HG03457 (cell line): ENCODE results near the gene MPPED2.

Source experiments
- ATAC-seq: cut with Tn5 transposase; IDR thresholded peaks from one replicate; pipeline ENCODE4 v1.9.1; 2021; ENCODE audit warnings: moderate number of reproducible peaks; ENCODE audit not compliant: unreplicated experiment

The MPPED2 gene

DNA sequence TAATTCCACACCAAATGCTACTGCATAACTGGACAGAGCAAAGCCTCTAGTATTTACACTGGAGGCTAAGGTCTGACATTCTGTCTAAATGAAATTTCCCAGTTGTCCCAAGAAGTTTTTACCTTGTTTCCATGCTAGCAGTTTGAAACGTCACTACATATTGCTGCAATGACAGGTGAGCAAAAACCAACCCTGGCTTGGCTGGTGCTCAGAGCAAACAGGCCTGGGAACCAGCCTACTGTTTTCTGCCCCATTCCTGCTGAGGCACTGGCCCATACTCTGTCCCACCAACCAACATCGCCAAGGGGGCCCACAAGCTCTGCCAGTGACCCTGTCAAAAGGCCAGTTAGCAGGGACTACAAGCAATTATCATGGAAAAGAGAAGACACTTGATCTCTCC, 131.1 kb downstream of the MPPED2 start:
- no peak for ATAC-seq

- no peak for ATAC-seq
Measured at GRCh38 chr11:30454541-30454940, 131.6 kb downstream of the MPPED2 start.

DNA sequence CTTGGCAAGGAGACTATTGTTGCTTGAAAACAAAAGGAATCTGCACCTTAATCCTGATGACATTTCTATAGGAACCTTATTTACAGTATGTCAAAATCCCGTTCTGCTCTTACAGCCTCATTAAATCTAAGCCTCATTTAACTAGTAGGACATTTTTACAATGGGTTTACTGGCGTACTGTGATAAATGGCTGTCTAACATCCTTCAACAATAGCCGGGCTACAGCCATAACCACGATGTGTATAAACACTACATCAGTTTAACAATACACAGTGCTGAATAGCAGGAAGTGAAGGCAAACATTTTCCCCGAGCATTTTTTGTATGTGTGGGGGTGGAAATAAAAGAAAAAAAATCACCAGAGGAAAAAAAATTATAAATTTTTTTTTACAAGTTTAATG, 132.0 kb downstream of the MPPED2 start:
- no peak for ATAC-seq

- ATAC-seq = no peak
Measured at GRCh38 chr11:30453705-30454104, 132.4 kb downstream of the MPPED2 start.

DNA sequence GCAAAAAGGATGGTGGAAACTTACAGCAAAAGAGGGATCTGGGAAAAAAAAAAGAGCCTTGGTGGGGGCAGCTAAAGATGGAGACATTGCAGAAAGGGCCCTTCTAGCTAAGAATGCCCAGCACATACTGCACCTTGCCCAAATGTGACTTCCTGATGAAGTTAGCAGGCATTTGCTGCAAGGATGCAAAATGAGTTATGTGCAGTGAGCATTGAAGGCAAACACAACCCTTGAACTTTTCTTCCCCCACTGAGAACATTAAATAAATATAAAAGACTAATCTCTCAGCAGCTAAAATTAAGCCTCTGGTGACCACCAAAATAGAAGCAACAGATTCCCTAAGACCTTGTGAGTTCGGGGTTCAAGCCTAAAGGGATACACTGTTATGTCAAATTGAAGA, 133.3 kb downstream of the MPPED2 start:
- ATAC-seq = no peak

- ATAC-seq = no peak
Measured at GRCh38 chr11:30452114-30452513, 134.0 kb downstream of the MPPED2 start.

DNA sequence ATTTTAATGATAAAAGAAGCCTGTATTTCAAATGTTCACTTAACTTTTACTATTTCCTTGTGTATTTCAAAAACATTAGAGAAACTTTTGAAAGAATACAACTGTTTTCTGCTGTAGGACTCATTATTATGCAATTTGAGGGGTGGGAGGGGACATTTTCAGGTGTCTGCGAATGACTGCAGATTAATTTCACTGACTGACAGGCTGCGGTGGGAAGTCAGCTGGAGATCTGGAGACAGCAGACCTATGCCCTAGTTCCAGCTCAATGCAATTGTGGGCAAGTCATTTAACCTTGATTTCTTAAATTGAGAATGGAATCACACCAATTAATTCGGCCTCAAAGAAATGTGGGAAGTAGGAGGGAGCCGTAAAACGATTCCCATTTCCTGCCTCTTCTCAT, 134.5 kb downstream of the MPPED2 start:
- no peak for ATAC-seq

DNA sequence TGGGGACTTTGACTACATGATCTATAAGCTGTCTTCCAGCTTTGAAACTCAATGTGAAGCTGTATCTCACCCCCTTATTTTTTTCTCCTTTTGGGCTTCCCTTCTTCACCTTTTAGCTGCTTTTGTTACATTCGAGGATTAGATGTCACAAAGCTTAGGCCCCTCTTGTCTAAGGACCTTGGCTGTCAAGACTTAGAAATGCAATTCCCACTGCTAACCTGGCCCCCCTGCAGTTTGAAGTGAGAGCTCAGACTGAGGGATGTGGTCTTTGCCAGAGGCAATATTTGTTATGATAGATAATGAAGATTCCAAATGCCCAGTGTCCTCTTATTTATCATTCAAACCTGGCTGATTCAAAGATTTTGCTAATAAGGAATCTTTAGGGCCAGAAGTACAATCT, 135.0 kb downstream of the MPPED2 start:
- no peak for ATAC-seq

DNA sequence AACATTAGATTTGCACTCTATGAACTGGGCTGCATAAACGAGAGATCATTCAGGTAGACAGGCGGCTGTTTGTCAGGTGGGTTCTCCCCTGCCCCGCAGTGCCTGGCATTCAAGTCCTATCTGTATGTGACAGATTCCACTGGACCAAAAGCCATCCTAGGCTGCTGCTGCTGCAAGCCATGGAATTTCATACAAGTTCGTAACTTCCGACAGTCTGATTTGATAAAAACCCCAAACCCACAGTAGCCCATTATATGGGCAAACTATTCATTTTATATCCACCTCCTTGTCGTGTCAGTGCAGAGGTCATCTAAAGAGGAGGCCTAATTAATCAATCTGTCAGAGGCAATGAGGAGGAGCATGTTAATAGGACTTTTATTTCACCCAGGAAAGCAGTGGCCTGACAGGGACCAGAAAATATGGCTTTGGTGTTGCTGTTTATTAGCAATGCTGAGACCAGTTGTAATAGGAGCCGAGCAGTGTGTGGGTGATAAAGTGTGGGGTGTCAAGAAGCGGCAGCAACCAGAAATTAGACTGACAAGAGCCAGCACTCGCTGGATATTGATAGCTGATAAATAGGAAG, 139.0 kb downstream of the MPPED2 start:
- ATAC-seq = no peak

- no peak for ATAC-seq
Measured at GRCh38 chr11:30446520-30446919, 139.6 kb downstream of the MPPED2 start.

- no peak for ATAC-seq
Measured at GRCh38 chr11:30445056-30445455, 141.1 kb downstream of the MPPED2 start.

- ATAC-seq = no peak
Measured at GRCh38 chr11:30440510-30440909, 145.6 kb downstream of the MPPED2 start.

DNA sequence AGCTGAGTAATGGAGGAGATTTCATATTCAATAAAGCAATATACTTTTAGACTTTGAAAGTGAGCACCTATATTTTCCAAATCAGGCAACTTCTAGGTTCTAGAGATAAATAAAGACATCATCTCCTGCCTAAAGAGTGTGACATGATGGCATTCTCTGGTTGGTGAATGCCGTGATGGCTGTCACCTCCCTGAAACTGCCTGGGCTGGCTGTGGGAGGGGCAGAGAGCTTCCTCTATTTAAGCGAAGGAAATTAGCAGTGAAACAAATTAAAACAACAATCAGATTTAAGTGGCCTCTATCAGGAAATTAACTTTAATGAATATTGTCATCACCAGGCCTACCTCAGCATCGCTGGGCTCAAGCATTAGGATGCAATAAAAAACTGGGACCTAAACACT, 149.4 kb downstream of the MPPED2 start:
- ATAC-seq = no peak

- ATAC-seq = no peak
Measured at GRCh38 chr11:30435488-30435887, 150.7 kb downstream of the MPPED2 start.

DNA sequence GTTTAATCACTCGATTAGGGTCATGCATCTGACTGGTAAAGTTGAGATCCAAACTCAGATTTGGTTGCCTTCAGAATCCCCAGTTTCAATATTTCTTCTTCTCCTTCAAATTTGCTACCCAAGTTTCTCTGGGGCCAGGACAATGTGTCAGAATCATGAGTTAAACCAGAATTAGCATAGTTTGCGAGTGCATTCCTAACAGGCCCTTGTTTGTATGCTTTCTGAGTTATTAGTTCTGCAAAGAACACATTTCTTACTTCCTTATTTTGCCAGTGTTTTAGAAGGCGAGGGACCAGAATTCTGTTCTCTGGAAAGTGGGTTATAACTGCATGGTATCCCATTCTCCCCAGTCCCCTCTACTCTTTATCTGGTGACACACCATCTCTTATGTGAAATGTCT, 151.3 kb downstream of the MPPED2 start:
- no peak for ATAC-seq

DNA sequence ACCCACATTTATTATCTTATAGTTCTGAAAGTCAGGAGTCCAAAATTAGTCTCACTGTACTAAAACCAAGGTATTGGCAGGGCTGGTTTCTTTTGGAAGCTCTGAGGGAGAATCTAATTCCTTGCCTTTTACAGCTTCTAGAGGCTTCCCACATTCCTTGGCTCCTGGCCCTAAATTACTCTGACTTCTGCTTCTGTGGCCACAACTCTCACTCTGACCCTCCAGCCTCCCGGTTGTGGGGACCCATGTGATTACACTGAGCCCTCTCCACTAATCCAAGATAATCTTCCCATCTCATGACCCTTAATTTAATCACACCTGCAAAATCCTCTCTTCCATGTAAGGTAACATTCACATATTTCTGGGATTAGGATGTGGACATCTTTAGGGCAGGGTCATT, 152.3 kb downstream of the MPPED2 start:
- no peak for ATAC-seq

DNA sequence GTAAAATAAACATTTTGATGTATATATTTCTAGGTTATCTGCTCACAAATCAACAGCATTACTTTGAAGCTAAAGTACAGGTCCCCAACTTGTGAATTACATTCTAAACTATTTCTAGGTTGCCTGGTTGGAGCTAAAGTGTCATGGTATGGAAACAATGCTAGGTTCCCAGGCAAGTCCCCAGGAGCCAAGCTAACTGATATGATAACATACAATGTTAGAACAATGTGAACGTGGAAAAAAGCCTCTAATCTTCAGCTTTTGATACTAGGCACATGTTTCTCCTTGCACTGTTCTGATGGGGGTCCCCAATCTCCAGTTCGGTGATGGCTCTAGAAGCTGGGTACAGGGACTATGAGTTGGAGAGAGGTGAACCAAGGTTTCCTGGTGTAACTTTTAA, 153.4 kb downstream of the MPPED2 start:
- ATAC-seq = no peak

DNA sequence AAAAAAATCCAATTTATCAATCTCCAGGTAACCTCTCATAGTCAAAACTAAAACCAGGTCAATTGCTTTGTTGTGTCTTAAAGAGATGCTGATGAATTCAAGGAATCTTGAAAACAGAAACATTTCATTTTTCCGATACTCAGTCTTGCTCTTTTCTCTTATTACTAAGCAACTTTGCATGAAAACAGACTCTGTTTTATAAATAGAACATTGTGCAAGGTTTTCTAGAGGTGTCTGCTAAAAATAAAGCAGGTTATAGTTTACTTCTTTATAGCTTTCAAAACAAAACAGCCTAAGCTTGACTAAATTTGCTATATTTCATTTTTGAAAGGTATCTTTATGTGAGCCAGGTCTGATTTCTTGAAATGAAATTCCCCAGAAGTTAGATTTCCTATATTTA, 154.0 kb downstream of the MPPED2 start:
- ATAC-seq = no peak

- ATAC-seq = no peak
Measured at GRCh38 chr11:30431127-30431814, 154.9 kb downstream of the MPPED2 start.

DNA sequence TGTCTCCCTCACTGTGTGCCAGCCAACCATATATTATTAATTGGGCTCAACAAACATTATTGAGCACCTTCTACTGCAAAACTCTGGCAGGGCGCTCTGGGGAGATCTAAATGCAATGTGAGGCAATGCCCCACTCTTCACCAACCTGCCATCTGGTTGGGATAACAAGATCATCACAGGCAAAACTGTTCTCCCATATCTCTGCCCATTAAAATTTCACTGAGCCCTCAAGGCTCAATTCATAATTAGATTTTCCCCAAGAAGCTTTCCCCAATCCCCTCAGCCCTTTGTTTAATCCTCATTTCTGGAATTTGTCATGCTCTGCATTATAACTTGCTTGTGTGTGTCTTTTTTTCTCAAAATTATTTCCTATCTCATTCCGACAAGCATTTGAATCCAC, 156.6 kb downstream of the MPPED2 start:
- no peak for ATAC-seq

DNA sequence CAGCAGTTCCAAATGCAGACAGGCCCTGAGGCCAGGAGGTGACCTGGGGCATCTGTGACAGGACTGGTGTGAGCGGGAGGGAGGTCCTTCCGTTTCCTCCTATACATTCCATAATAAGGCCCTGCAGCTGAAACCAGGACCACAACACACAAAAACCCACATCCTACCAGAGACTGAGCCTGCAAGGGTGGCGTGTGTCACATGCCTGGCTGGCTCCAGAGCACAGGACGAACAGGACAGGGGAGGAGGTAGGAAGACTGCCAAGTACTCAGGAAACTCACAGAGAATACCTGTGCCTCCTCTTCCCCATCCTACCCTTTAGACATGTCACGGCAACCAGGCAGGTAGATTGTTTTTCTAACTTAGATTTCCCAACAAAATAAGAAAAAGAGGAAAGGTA, 159.4 kb downstream of the MPPED2 start:
- ATAC-seq = no peak

DNA sequence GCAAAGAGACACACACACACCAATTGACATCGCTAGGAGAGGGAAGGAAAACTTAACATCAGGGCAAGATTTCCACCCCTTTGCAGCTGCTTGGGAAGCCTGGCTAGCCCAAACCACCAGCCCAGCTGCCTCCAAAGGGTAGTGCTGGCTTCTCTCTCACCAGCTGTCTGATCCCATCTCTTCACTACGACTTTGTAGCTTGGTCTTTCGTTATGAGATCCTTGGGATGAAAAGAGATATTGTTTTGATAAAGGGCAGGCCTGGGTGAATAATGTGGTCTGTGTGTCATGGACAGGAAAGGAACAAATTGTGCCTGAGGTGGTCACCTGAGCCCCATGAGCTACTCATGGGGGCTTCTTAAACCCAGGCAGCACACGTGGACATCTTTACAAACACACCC, 161.3 kb downstream of the MPPED2 start:
- no peak for ATAC-seq

GRCh38 chr11:30424321-30424720, 161.8 kb downstream of the MPPED2 start:
- ATAC-seq = no peak
